HUES6 (cell line): Measurements from ENCODE around the gene ARPC5.

ENCODE experiments used
- H3K27ac ChIP-seq: 2 replicates; pipeline ENCODE4 v1.7.0; 2013; ENCODE audit warnings: low read depth, mild to moderate bottlenecking, low read length, inconsistent platforms
- H3K27me3 ChIP-seq: 2 replicates; pipeline ENCODE4 v1.6.1; 2013; ENCODE audit warnings: low read length; ENCODE audit not compliant: control insufficient read depth, insufficient read depth
- H3K36me3 ChIP-seq: 2 replicates; pipeline ENCODE4 v1.6.1; 2013; ENCODE audit warnings: low read length; ENCODE audit not compliant: control insufficient read depth, insufficient read depth
- H3K4me1 ChIP-seq: 2 replicates; pipeline ENCODE4 v1.6.1; 2013; ENCODE audit warnings: low read length; ENCODE audit not compliant: control insufficient read depth, insufficient read depth
- H3K4me3 ChIP-seq: 2 replicates; pipeline ENCODE4 v1.5.1; 2013; ENCODE audit warnings: low read depth, low read length
- H3K9ac ChIP-seq: one replicate; pipeline ENCODE4 v1.6.1; 2013; ENCODE audit warnings: mild to moderate bottlenecking, low read length
- H3K9me3 ChIP-seq: 2 replicates; pipeline ENCODE4 v1.6.1; 2013; ENCODE audit warnings: low read depth, low read length; ENCODE audit not compliant: control insufficient read depth, insufficient read depth

Gene ARPC5

GRCh38 chr1:183585038-183585437 is 50.5 kb downstream of the ARPC5 start:
- Histone ChIP-seq H3K4me3 (no peak overlapping the region), H3K27ac (no peak overlapping the region), H3K27me3 (no peaks in the 10 kb centered on the region), H3K9ac (no peak overlapping the region), H3K36me3 (no peaks in the 10 kb centered on the region), H3K9me3 (no peaks in the 10 kb centered on the region), H3K4me1 (peaks cover 14% of the 10 kb centered on the region)

- Histone ChIP-seq H3K4me1 (peaks cover 15% of the 10 kb centered on the region), H3K27ac (no peak overlapping the region)
Measured at GRCh38 chr1:183584147-183584546, 51.4 kb downstream of the ARPC5 start.

GRCh38 chr1:183583466-183583865 is 52.1 kb downstream of the ARPC5 start:
- H3K27ac ChIP-seq, result no peak overlapping the region
- H3K4me3 ChIP-seq, result no peak overlapping the region
- peaks cover 10% of the 10 kb centered on the region for H3K4me1 ChIP-seq
- H3K9ac ChIP-seq, result no peak overlapping the region
- no peaks in the 10 kb centered on the region for H3K9me3 ChIP-seq
- no peaks in the 10 kb centered on the region for H3K36me3 ChIP-seq
- no peaks in the 10 kb centered on the region for H3K27me3 ChIP-seq

More at GRCh38 chr1:183584147-183584546, 51.4 kb downstream of the ARPC5 start:
- Histone ChIP-seq H3K36me3 (no peaks in the 10 kb centered on the region), H3K27me3 (no peaks in the 10 kb centered on the region), H3K9ac (no peak overlapping the region), H3K4me3 (no peak overlapping the region), H3K9me3 (no peaks in the 10 kb centered on the region)

GRCh38 chr1:183582021-183582713 is 53.4 kb downstream of the ARPC5 start:
- no peaks in the 10 kb centered on the region for H3K9me3 ChIP-seq
- no peaks in the 10 kb centered on the region for H3K36me3 ChIP-seq
- peaks cover 10% of the 10 kb centered on the region for H3K4me1 ChIP-seq
- H3K27me3 ChIP-seq, result no peaks in the 10 kb centered on the region
- no peak overlapping the region for H3K27ac ChIP-seq
- H3K9ac ChIP-seq, result no peak overlapping the region
- no peak overlapping the region for H3K4me3 ChIP-seq

- Histone ChIP-seq H3K4me3 (no peak overlapping the region), H3K9me3 (no peaks in the 10 kb centered on the region), H3K36me3 (no peaks in the 10 kb centered on the region), H3K9ac (no peak overlapping the region), H3K27ac (no peak overlapping the region), H3K4me1 (peaks cover 5% of the 10 kb centered on the region), H3K27me3 (no peaks in the 10 kb centered on the region)
Measured at GRCh38 chr1:183580281-183580682, 55.3 kb downstream of the ARPC5 start.

- no peaks in the 10 kb centered on the region for H3K9me3 ChIP-seq
- H3K4me1 ChIP-seq, result peaks cover 5% of the 10 kb centered on the region
- no peak overlapping the region for H3K4me3 ChIP-seq
- no peaks in the 10 kb centered on the region for H3K36me3 ChIP-seq
- H3K27me3 ChIP-seq, result no peaks in the 10 kb centered on the region
- H3K9ac ChIP-seq, result no peak overlapping the region
- no peak overlapping the region for H3K27ac ChIP-seq
Measured at GRCh38 chr1:183578856-183579255, 56.7 kb downstream of the ARPC5 start.

- no peaks in the 10 kb centered on the region for H3K9me3 ChIP-seq
- no peak overlapping the region for H3K27ac ChIP-seq
- H3K9ac ChIP-seq, result no peak overlapping the region
- peaks cover 5% of the 10 kb centered on the region for H3K4me1 ChIP-seq
- H3K27me3 ChIP-seq, result no peaks in the 10 kb centered on the region
- no peak overlapping the region for H3K4me3 ChIP-seq
- no peaks in the 10 kb centered on the region for H3K36me3 ChIP-seq
Measured at GRCh38 chr1:183577897-183578465, 57.6 kb downstream of the ARPC5 start.

GRCh38 chr1:183576537-183576936 is 59.0 kb downstream of the ARPC5 start:
- H3K4me1 ChIP-seq, result peaks cover 5% of the 10 kb centered on the region
- no peak overlapping the region for H3K4me3 ChIP-seq
- no peak overlapping the region for H3K9ac ChIP-seq
- no peaks in the 10 kb centered on the region for H3K9me3 ChIP-seq
- no peaks in the 10 kb centered on the region for H3K27me3 ChIP-seq
- no peak overlapping the region for H3K27ac ChIP-seq
- no peaks in the 10 kb centered on the region for H3K36me3 ChIP-seq

GRCh38 chr1:183575606-183576005 is 60.0 kb downstream of the ARPC5 start:
- no peak overlapping the region for H3K9ac ChIP-seq
- H3K36me3 ChIP-seq, result no peaks in the 10 kb centered on the region
- no peak overlapping the region for H3K4me3 ChIP-seq
- peaks cover 5% of the 10 kb centered on the region for H3K4me1 ChIP-seq
- H3K27ac ChIP-seq, result no peak overlapping the region
- H3K9me3 ChIP-seq, result no peaks in the 10 kb centered on the region
- no peaks in the 10 kb centered on the region for H3K27me3 ChIP-seq

GRCh38 chr1:183572721-183573120 is 62.9 kb downstream of the ARPC5 start:
- no peaks in the 10 kb centered on the region for H3K27me3 ChIP-seq
- H3K36me3 ChIP-seq, result no peaks in the 10 kb centered on the region
- no peak overlapping the region for H3K9ac ChIP-seq
- H3K9me3 ChIP-seq, result no peaks in the 10 kb centered on the region
- H3K27ac ChIP-seq, result no peak overlapping the region
- no peaks in the 10 kb centered on the region for H3K4me1 ChIP-seq
- no peak overlapping the region for H3K4me3 ChIP-seq

GRCh38 chr1:183571678-183572268 is 63.8 kb downstream of the ARPC5 start:
- no peak overlapping the region for H3K4me3 ChIP-seq
- no peak overlapping the region for H3K27ac ChIP-seq
- H3K36me3 ChIP-seq, result no peaks in the 10 kb centered on the region
- no peaks in the 10 kb centered on the region for H3K4me1 ChIP-seq
- no peak overlapping the region for H3K9ac ChIP-seq
- no peaks in the 10 kb centered on the region for H3K9me3 ChIP-seq
- no peaks in the 10 kb centered on the region for H3K27me3 ChIP-seq
